GM19397 (cell line): Measurements from ENCODE around the gene CUX1.
A peak's percentile ranks its signal among the peaks of the same experiment; 100 is the strongest.

ENCODE experiments used
- ATAC-seq: cut with Tn5 transposase; IDR thresholded peaks from one replicate; pipeline ENCODE4 v1.9.1; 2021; ENCODE audit warnings: mild to moderate bottlenecking, moderate library complexity; ENCODE audit not compliant: unreplicated experiment

The CUX1 gene

GRCh38 chr7:102275123-102275703 is 457.8 kb downstream of the CUX1 start:
- ATAC-seq: no peak

- ATAC-seq: no peak
These were observed 460.5 kb downstream of the CUX1 start for GRCh38 chr7:102277901-102278300.

- peak; percentile 66 for ATAC-seq
These were observed 462.3 kb downstream of the CUX1 start for GRCh38 chr7:102279537-102280400.

GRCh38 chr7:102280521-102280920 is 463.1 kb downstream of the CUX1 start:
- ATAC-seq: no peak

- ATAC-seq: no peak
These were observed 464.4 kb downstream of the CUX1 start for GRCh38 chr7:102281785-102282184.

GRCh38 chr7:102282465-102283362 is 465.3 kb downstream of the CUX1 start:
- no peak for ATAC-seq

DNA sequence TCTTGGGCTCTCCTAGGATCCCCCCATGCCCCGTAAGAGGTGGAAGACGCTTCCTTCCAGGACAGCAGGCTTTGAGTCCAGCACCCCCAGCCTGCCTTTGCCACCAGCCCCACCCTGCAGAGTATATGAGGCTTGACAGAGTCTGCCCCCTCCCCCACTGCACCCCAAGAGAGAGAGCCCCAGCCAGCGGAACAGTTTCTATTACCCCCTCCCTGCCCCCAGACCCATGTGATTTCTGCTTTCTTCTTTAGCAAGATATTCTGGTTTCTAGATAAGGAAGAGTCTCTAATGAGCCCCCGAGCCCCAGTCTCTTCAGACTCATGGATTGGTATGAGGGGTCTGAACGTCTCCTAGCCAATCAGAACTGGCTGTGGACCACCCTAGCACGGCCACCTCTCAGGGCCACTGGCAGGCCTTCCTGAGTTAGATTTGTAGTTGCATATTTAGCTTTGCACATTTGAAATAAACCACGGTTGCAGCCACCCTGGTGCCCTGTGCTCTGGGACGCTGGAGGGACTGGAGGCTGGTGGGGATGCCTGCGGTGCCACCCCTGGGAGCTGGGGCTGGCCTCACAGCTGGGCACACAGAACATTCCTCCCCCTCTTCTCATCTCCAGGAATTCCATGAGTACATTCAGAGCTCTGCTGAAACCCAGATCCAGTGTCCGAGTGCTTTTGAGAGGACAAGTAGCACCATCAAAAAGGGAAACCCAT is 466.2 kb downstream of the CUX1 start:
- ATAC-seq: no peak

- no peak for ATAC-seq
These were observed 467.0 kb downstream of the CUX1 start for GRCh38 chr7:102284399-102284798.

DNA sequence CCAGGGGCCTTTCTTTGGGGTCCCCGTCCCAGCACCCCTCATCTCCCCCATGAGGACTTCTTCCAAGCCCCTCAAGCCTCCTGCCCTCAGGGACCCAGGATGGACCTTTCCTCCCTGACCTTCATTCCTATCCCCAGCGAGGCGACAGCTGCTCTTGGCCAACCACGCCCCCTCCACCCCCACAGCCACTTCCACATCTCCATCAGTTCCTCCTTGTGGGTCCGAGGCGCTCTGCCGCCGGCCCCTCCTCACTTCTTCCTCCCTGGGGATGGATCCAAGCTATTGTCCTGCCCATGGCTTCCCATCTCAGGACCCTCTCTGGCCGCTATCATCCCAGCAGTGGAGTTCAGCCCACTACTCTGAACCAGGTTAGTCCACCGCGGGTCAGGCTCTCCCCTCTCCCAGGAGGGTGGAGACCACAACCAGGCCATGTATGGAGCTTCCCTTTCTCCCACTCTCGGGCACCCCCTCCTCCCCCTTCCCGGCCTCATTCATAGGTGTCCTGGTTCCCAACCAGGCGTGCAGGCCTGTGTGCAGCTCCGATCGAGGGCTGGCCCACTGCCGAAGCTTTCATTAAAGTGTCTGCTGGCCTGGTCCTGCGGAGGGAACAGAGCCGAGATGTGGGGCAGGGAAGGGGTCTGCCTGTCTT is 467.6 kb downstream of the CUX1 start:
- ATAC-seq: no peak

DNA sequence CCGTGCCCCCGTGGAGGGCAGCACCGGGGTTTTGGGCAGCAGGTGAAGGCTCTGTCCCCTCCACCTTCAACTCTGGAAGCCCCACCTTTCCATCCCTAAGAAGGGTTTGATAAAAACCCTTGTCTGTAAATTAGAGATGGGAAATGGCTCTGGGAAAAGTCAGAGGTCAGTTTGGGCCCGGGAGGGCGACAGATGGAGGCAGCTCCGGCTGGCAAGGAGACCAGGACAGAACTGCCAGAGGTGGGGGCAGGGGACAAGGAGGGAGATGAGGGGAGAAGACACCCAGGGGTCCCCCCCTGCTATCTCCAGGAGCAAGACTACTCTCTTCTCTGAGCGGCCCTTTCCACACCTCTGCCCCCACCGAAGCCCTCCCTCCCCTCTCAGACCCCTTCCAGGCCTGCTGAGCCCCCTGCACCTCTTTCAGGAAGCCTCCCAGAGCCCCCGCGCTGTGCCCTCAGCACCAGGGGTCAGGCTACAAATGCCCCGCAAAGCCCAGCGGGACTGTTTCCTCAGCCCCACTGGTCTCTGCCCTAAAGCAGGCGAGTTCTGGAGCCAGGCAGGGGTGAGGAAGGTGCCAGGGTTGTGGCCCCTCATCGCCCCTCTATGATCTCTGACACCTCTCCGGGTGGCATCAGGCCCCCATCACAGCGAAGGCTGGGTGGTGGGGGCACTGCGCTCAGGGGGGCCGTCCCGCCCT is 468.3 kb downstream of the CUX1 start:
- no peak for ATAC-seq

- peak; percentile 26 for ATAC-seq
These were observed 469.0 kb downstream of the CUX1 start, which contains the start of gene SH2B2 for GRCh38 chr7:102286237-102287110. TSS of gene SH2B2 (plus strand) at chr7:102286868. CDS start at chr7:102300551, 13,683 bp downstream.

DNA sequence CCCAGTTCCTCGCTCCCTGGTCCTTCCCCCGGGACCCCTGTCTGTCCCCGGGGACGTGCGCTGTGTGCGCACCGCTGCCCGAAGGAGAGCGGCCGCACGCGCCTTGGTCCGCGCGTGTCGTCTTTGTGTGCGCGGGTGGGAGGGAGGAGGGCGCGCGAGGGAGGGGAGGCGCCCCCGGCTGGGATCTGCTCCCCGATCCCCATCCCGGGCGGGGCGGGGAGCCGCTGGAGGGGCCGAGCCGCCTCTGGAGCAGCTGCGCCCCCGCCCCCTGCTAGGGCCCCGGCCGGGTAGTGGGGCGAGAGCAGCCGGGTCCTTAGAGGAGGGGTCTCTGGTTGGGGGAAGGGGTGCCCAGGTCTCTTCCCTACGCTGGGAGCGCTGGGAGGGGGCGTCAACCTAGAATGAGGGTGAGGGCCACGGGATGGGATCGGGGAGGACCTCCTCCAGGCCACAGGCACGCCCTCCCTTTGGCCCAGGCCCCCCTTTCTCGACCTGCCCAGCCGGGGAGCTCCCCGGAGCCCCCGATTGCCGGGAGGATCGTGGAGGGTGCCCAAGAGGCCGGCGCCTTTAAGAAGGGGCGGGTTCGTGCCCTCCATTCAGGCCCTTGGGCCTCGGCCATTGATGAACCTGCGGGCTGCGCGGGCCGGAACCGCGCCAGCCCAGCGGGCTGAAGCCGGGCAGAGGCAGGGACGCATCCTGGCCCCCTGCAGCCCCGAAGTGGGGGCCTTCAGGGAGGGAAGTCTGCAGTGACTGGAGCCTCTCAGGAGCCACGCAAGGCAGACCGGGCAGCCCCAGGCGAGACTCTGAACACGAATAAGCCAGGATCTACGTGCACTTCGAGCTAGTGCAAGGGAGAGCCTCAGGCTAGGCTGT is 469.9 kb downstream of the CUX1 start:
- peak; percentile 15 for ATAC-seq

GRCh38 chr7:102287981-102288278 is 470.5 kb downstream of the CUX1 start:
- ATAC-seq: no peak

- ATAC-seq: no peak
These were observed 471.0 kb downstream of the CUX1 start for GRCh38 chr7:102288285-102288930.

DNA sequence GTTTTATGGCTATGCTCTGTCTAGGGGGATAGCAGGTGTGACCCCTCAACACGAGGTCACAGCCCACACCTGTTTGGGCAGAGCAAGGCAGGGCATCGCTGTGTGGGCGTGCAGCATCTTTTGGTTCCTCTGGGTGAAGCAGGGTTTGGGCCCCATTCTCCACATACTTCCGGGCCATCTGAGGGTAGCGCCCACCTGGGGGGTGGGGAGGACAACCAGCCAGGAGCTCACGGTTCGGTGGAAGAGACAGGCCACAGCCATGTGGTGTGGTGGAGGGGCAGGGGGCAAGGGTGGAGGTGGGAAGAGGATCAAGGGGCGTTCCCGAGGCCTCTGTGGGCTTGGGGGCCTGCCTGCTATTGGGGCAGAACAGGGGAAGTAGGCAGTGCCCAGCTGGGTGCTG is 471.6 kb downstream of the CUX1 start:
- no peak for ATAC-seq

DNA sequence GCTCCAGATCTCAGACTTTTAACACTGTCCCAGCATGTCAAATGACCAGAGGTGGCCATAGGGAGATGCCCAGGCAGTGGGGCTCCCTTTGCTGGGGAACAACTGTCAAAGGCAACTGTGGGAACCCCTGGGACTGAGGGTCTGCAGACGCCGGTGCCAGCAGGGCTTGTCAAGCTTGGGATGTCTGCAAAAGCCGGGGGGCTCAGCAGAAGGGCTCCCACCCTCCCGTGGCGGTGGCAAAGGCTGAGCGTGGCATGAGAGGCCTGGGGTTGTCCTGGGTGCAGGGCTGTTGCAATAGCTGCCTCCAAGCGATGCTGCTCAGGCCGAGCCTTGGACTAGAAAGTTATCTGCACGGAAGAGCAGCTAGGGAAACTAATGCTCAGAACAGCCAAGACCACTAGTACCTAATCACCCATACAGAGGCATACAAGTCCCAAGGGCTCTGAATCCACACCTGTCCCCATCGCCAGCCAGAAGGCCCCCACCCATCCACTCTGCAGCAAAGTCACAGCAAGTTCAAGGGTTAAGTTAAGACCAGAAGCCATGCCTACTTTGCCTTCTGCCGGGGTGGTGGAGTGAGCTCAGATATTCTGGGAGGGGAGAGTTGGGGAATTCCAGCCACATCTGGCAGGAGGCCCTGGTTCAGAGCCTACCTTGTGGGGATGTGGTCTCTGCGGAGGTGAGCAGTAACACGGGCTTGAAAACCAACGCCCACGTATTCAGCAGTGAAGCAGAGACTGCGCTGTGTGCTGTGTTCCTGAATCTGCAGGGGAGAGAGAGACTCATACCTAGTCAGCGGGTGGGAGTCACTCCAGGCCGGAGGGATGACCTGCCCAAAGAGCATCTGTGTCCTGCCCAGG is 473.9 kb downstream of the CUX1 start:
- ATAC-seq: no peak

DNA sequence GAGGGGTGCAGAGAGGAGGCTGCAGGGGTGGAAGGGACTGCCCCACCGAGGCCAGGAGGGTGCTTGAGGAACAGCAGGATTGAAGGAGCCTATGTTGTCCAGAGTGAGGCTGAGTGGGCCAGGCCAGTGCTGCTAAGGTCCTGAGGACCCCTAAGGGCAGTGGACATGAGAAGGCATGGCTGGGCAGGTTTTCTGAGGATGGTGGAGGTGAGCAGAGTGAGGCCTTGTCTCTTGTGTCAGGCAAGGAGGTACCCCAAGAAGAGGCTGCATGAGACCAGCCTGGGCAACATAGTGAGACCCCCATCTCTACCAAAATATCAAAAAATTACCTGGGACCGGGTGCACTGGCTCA is 474.5 kb downstream of the CUX1 start:
- no peak for ATAC-seq
